Heart right ventricle (tissue), 16 donors: ENCODE data around the gene USP30. TPM values are rescaled to one million over a fixed set of nuclear protein-coding genes. Genes with fewer than 3 reads are reported as not detected.

Experiments
- ATAC-seq, 8 donors: fragments of 200-7000 bp; cut with Tn5 transposase; one replicate each; pipeline ENCODE4 v1.9.1; 2020; ENCODE audit warnings: mild to moderate bottlenecking in 8 of 8, moderate library complexity in 8 of 8, moderate number of reproducible peaks in 1 of 8
- DNase-seq, 2 donors: peaks; one replicate each; pipeline ENCODE4 v3.0.0-alpha.2; 2020
- H3K27ac ChIP-seq, 10 donors: fragments of 200-600 bp; sonication (generic) in 2 of 10; one replicate each; pipeline versions ENCODE4 v1.5.0 to v1.8.0; 2020 to 2022; ENCODE audit warnings: mild to moderate bottlenecking in 3 of 10
- H3K27me3 ChIP-seq, 7 donors: fragments of 200-600 bp; one replicate each; pipeline ENCODE4 v1.8.0; 2021 to 2022; ENCODE audit warnings: mild to moderate bottlenecking in 2 of 7
- H3K36me3 ChIP-seq, 9 donors: fragments of 200-600 bp; sonication (generic) in 1 of 9; one replicate each; pipeline versions ENCODE4 v1.5.0 to v1.8.0; 2020 to 2022; ENCODE audit warnings: mild to moderate bottlenecking in 2 of 9
- H3K4me1 ChIP-seq, 9 donors: fragments of 200-600 bp; sonication (generic) in 1 of 9; one replicate each; pipeline versions ENCODE4 v1.5.0 to v1.8.0; 2020 to 2022; ENCODE audit warnings: mild to moderate bottlenecking in 4 of 9
- H3K4me3 ChIP-seq, 10 donors: fragments of 200-600 bp; sonication (generic) in 2 of 10; one replicate each; pipeline versions ENCODE4 v1.5.0 to v1.8.0; 2020 to 2022; ENCODE audit warnings: mild to moderate bottlenecking in 7 of 10, moderate library complexity in 2 of 10
- H3K9me3 ChIP-seq, 11 donors: fragments of 200-600 bp in 10 of 11; sonication (generic) in 2 of 11; one replicate each; pipeline versions ENCODE4 v1.5.0 to v1.8.0; 2013 to 2022; ENCODE audit warnings: mild to moderate bottlenecking in 2 of 11, control low read depth in 1 of 11, moderate library complexity in 1 of 11
- CTCF ChIP-seq, 9 donors: fragments of 200-600 bp; sonication (generic) in 2 of 9; IDR thresholded peaks; one replicate each; pipeline versions ENCODE4 v1.5.0 to v1.8.0; 2021 to 2022; ENCODE audit warnings: antibody characterized with exemption in 9 of 9, mild to moderate bottlenecking in 5 of 9, moderate library complexity in 1 of 9
- WGBS, 2 donors: extraction: QIAGEN DNeasy Blood & Tissue Kit; methylation state at CpG; one replicate each; pipeline ENCODE4 v1.1.7; 2013; ENCODE audit warnings: inconsistent platforms in 1 of 2; 5-methylcytosine and 5-hydroxymethylcytosine counted together
- intact Hi-C, 10 donors: fragments of 100-400 bp; cut with DNase I; formaldehyde crosslinking; loops; one replicate each; pipeline versions ENCODE4 v1.11.1 to v1.14.2; 2022
- polyA plus RNA-seq, 2 donors: library from polyadenylated mRNA; stranded (reverse); fragments of 200-250 nt; gene quantifications; one replicate each; pipeline ENCODE4 v1.2.3, GENCODE V29; 2013
- total RNA-seq, 10 donors: library from RNA; stranded (reverse); fragmentation: NEBNext Ultra II Directional in 3 of 10; extraction: Animal tissue kit (Norgen Biotek cat#: 25700) in 3 of 10; gene quantifications; one replicate each; pipeline versions ENCODE4 v1.2.1 to v1.2.4, GENCODE V29; 2021 to 2023
- donor health status: Arrhythmogenic right ventricular cardiomyopathy.
- donor health status: ischemic (EF 13 %, LVEDD 7.1; RV severe dilation, severe dysfunction).
- donor health status: healthy with polysubstance abuse.
- donor health status: DM: no; HTN: yes; CAD: no.
- donor health status: DM: no; HTN: no; CAD: no.
- donor health status: ischemic (EF 25% LVEDD 6.9; RV normal size, moderate dysfunction).
- donor health status: ischemic (EF 25% LVEDD 5.7; RV mildly dilated, moderate dysfunction).
- donor health status: healthy.
- donor health status: DM: yes; HTN: yes; CAD: no.
- donor health status: Ischemic cardiomyopathy.
- donor health status: ischemic (EF 35%, LVEDD 5.7; RV mildly dilated, moderate dysfunction).
- donor health status: nonischemic (EF 11% LVEDD 7.7; RV severe dilation, severe dysfunction).
- donor health status: DM: yes; HTN: yes; CAD: no.
- donor health status: PGD.
- donor health status: ischemic (EF 29% LVEDD 5.4; RV normal size, mild dysfunction).
- donor health status: nonischemic (EF 23%, LVEDD 6.1; RV moderate dilation, normal function).

The USP30 gene
- total and polyA plus RNA-seq, 12 donors: 4.8 to 22.2 (median 12.7) TPM

GRCh38 chr12:109134186-109134917 is 82.0 kb downstream of the USP30 start:
- Histone ChIP-seq H3K36me3 (peaks cover 0 to 8% (median 0%) of the 10 kb centered on the region in 9 donors), H3K4me1 (peaks cover 0 to 84% (median 46%) of the 10 kb centered on the region in 9 donors), H3K4me3 (no peak overlapping the region), H3K27me3 (no peaks in the 10 kb centered on the region), H3K9me3 (peaks cover 0 to 9% (median 0%) of the 10 kb centered on the region in 11 donors), H3K27ac (peak overlapping the region in 9 of 10 donors; percentile 30 to 86 (median 52))
- intact Hi-C loops: loop anchor here in 1 of 10 donors (2.0 kb wide), 1 partner anchor 16 kb away; no protein-coding TSS in a partner anchor
- ATAC-seq (peak in 7 of 8 donors; percentile 3 to 30 (median 16)), DNase-seq (peak; percentile 34 to 43)
- TF ChIP-seq CTCF (IDR thresholded peaks at IDR 0.05): peak; percentile 28 to 68 (median 59)
- 30 to 38% methylated on average over 6 of the region's 6 CpGs for WGBS, 2 donors

- H3K27ac ChIP-seq: peak overlapping the region; percentile 21 to 63 (median 39)
- H3K4me3 ChIP-seq: no peak overlapping the region
- peaks cover 0 to 80% (median 42%) of the 10 kb centered on the region in 9 donors for H3K4me1 ChIP-seq
- TF ChIP-seq CTCF (IDR thresholded peaks at IDR 0.05): no peak
- H3K9me3 ChIP-seq: peaks cover 0 to 9% (median 0%) of the 10 kb centered on the region in 11 donors
- WGBS, 2 donors: 63 to 68% methylated on average over 2 of the region's 2 CpGs
- DNase-seq (no peak), ATAC-seq (peak in 3 of 8 donors; percentile 26 to 52 (median 40))
- H3K36me3 ChIP-seq: peaks cover 0 to 26% (median 0%) of the 10 kb centered on the region in 9 donors
- no peaks in the 10 kb centered on the region for H3K27me3 ChIP-seq
- intact Hi-C loops: no loop called here
Observed at GRCh38 chr12:109137055-109137454, 84.7 kb downstream of the USP30 start.

Other genes starting within 250 kb of the USP30 start
- 10 to 100 TPM; 28.4 to 48.7 (median 35.1) TPM for gene SSH1, start 195.0 kb upstream of the USP30 start, total RNA-seq
- gene SSH1, start 195.0 kb upstream of the USP30 start, polyA plus RNA-seq: 1 to 10 TPM; 4.2 to 7.5 TPM
- gene DAO, start 172.5 kb upstream of the USP30 start, total RNA-seq: not detected
- gene DAO, start 172.5 kb upstream of the USP30 start, polyA plus RNA-seq: not detected
- 1 to 10 TPM in 9 of 10 donors, under 1 TPM in 1; 0.17 to 2.8 (median 2.2) TPM for gene SVOP, start 31.5 kb upstream of the USP30 start, total RNA-seq
- 1 to 10 TPM in 1 of 2 donors, under 1 TPM in 1; 0.28 to 1.6 TPM for gene SVOP, start 31.5 kb upstream of the USP30 start, polyA plus RNA-seq
- gene ALKBH2, start 40.9 kb downstream of the USP30 start, total RNA-seq: 10 to 100 TPM in 1 of 10 donors, 1 to 10 TPM in 9; 5.4 to 11.7 (median 7.1) TPM
- 10 to 100 TPM; 19.4 to 20.6 TPM for gene ALKBH2, start 40.9 kb downstream of the USP30 start, polyA plus RNA-seq
- 10 to 100 TPM; 21.6 to 37.3 (median 27.8) TPM for gene UNG, start 45.0 kb downstream of the USP30 start, total RNA-seq
- 10 to 100 TPM; 14.2 to 17.0 TPM for gene UNG, start 45.0 kb downstream of the USP30 start, polyA plus RNA-seq
- 100 to 1,000 TPM in 6 of 10 donors, 10 to 100 TPM in 4; 69.7 to 241 (median 107) TPM for gene ACACB, start 64.0 kb downstream of the USP30 start, total RNA-seq
- gene ACACB, start 64.0 kb downstream of the USP30 start, polyA plus RNA-seq: 100 to 1,000 TPM in 1 of 2 donors, 10 to 100 TPM in 1; 12.8 to 193 TPM